Measurements from ENCODE around the gene VPS54.
"Not testable (repeated sequence)": the region's sequence is repeated elsewhere in the genome, so short reads cannot be mapped to it uniquely, and the experiment has no call there.

The VPS54 gene

GRCh38 chr2:63866009-63866709, 153.1 kb downstream of the VPS54 start:
- DNase-seq: no peak

- DNase-seq: no peak
These were observed 153.9 kb downstream of the VPS54 start for GRCh38 chr2:63865159-63865799.

GRCh38 chr2:63863707-63864106, 155.5 kb downstream of the VPS54 start:
- DNase-seq: no peak

- DNase-seq: no peak
These were observed 156.4 kb downstream of the VPS54 start for GRCh38 chr2:63862806-63863205.

- DNase-seq: peak; percentile 55
These were observed 157.9 kb downstream of the VPS54 start for GRCh38 chr2:63861220-63861822.

GRCh38 chr2:63858291-63858690, 160.9 kb downstream of the VPS54 start:
- no peak for DNase-seq

GRCh38 chr2:63856303-63856603, 163.0 kb downstream of the VPS54 start:
- peak; percentile 63 for DNase-seq

GRCh38 chr2:63855418-63856302, 163.6 kb downstream of the VPS54 start:
- DNase-seq: no peak

GRCh38 chr2:63853527-63854310, 165.5 kb downstream of the VPS54 start:
- no peak for DNase-seq

GRCh38 chr2:63851691-63852311, 167.4 kb downstream of the VPS54 start:
- no peak for DNase-seq

- no peak for DNase-seq
These were observed 168.6 kb downstream of the VPS54 start for GRCh38 chr2:63850649-63851048.

GRCh38 chr2:63850204-63850571, 169.0 kb downstream of the VPS54 start:
- DNase-seq: no peak

- DNase-seq: no peak
These were observed 169.6 kb downstream of the VPS54 start for GRCh38 chr2:63849381-63850203.

GRCh38 chr2:63847571-63847970, 171.7 kb downstream of the VPS54 start:
- DNase-seq: not testable (repeated sequence)

- no peak for DNase-seq
These were observed 172.7 kb downstream of the VPS54 start for GRCh38 chr2:63846487-63846886.

- no peak for DNase-seq
These were observed 173.4 kb downstream of the VPS54 start for GRCh38 chr2:63845866-63846265.

GRCh38 chr2:63844616-63845015, 174.6 kb downstream of the VPS54 start:
- DNase-seq: no peak

- DNase-seq: no peak
These were observed 175.4 kb downstream of the VPS54 start for GRCh38 chr2:63843791-63844190.

- DNase-seq: no peak
These were observed 176.1 kb downstream of the VPS54 start for GRCh38 chr2:63843093-63843492.

GRCh38 chr2:63842149-63843061, 176.8 kb downstream of the VPS54 start:
- DNase-seq: peak; percentile 10
